SK-N-SH treated with all-trans-retinoic acid at 6 μM for 48 hours (cell line): ENCODE data around the gene CCIN.

Experiments
- ARNTL ChIP-seq: fragments of 450-650 bp; formaldehyde crosslinking; IDR thresholded peaks from 2 replicates; pipeline ENCODE4 v1.5.0; 2020; ENCODE audit warnings: low read depth, mild to moderate bottlenecking, moderate library complexity, borderline replicate concordance
- TCF4 ChIP-seq: fragments of 250-450 bp; sonication (Bioruptor Pico); IDR thresholded peaks from 2 replicates; pipeline ENCODE4 v1.8.0; 2021; ENCODE audit warnings: mild to moderate bottlenecking, moderate library complexity, borderline replicate concordance
- TOX ChIP-seq: fragments of 250-450 bp; sonication (Bioruptor Pico); IDR thresholded peaks from 2 replicates; pipeline ENCODE4 v1.8.0; 2021; ENCODE audit warnings: mild to moderate bottlenecking, moderate library complexity, borderline replicate concordance
- ZFP3 ChIP-seq: fragments of 250-450 bp; sonication (Bioruptor Pico); IDR thresholded peaks from 2 replicates; pipeline ENCODE4 v1.5.0; 2020; ENCODE audit warnings: mild to moderate bottlenecking, moderate library complexity
- ZFP30 ChIP-seq: fragments of 450-650 bp; formaldehyde crosslinking; IDR thresholded peaks from 2 replicates; pipeline ENCODE4 v1.5.0; 2022; ENCODE audit warnings: mild to moderate bottlenecking, moderate library complexity
- ZNF70 ChIP-seq: fragments of 450-650 bp; formaldehyde crosslinking; IDR thresholded peaks from 2 replicates; pipeline ENCODE4 v1.5.0; 2020; ENCODE audit warnings: mild to moderate bottlenecking, moderate library complexity
- ZNF8 ChIP-seq: fragments of 450-650 bp; formaldehyde crosslinking; IDR thresholded peaks from 2 replicates; pipeline ENCODE4 v1.5.0; 2020; ENCODE audit warnings: mild to moderate bottlenecking, moderate library complexity
- TF ChIP-seq, protein P1 (sequence below): fragments of 250-450 bp; sonication (Bioruptor Pico); IDR thresholded peaks from 2 replicates; pipeline ENCODE4 v1.5.1; 2020; ENCODE audit warnings: low read depth, mild to moderate bottlenecking, moderate library complexity
- TF ChIP-seq, protein P2 (sequence below): fragments of 250-450 bp; sonication (Bioruptor Pico); IDR thresholded peaks from 2 replicates; pipeline ENCODE4 v1.5.0; 2020; ENCODE audit warnings: mild to moderate bottlenecking, moderate library complexity
- TF ChIP-seq, protein P3 (sequence below): fragments of 250-450 bp; sonication (Bioruptor Pico); IDR thresholded peaks from 2 replicates; pipeline ENCODE4 v1.8.0; 2020; ENCODE audit warnings: mild to moderate bottlenecking, moderate library complexity, borderline replicate concordance

- TF ChIP-seq, protein P1, sequence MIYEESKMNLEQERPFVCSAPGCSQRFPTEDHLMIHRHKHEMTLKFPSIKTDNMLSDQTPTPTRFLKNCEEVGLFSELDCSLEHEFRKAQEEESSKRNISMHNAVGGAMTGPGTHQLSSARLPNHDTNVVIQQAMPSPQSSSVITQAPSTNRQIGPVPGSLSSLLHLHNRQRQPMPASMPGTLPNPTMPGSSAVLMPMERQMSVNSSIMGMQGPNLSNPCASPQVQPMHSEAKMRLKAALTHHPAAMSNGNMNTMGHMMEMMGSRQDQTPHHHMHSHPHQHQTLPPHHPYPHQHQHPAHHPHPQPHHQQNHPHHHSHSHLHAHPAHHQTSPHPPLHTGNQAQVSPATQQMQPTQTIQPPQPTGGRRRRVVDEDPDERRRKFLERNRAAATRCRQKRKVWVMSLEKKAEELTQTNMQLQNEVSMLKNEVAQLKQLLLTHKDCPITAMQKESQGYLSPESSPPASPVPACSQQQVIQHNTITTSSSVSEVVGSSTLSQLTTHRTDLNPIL (CRISPR knock-in tag): no peak
- TF ChIP-seq ARNTL (CRISPR knock-in tag) (no peak), ZFP3 (CRISPR knock-in tag) (no peak), TCF4 (no peak), ZFP30 (no peak), ZNF70 (no peak), ZNF8 (no peak), TOX (no peak)
- TF ChIP-seq, protein P2, sequence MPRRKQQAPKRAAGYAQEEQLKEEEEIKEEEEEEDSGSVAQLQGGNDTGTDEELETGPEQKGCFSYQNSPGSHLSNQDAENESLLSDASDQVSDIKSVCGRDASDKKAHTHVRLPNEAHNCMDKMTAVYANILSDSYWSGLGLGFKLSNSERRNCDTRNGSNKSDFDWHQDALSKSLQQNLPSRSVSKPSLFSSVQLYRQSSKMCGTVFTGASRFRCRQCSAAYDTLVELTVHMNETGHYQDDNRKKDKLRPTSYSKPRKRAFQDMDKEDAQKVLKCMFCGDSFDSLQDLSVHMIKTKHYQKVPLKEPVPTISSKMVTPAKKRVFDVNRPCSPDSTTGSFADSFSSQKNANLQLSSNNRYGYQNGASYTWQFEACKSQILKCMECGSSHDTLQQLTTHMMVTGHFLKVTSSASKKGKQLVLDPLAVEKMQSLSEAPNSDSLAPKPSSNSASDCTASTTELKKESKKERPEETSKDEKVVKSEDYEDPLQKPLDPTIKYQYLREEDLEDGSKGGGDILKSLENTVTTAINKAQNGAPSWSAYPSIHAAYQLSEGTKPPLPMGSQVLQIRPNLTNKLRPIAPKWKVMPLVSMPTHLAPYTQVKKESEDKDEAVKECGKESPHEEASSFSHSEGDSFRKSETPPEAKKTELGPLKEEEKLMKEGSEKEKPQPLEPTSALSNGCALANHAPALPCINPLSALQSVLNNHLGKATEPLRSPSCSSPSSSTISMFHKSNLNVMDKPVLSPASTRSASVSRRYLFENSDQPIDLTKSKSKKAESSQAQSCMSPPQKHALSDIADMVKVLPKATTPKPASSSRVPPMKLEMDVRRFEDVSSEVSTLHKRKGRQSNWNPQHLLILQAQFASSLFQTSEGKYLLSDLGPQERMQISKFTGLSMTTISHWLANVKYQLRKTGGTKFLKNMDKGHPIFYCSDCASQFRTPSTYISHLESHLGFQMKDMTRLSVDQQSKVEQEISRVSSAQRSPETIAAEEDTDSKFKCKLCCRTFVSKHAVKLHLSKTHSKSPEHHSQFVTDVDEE (CRISPR knock-in tag): no peak
- TF ChIP-seq, protein P3, sequence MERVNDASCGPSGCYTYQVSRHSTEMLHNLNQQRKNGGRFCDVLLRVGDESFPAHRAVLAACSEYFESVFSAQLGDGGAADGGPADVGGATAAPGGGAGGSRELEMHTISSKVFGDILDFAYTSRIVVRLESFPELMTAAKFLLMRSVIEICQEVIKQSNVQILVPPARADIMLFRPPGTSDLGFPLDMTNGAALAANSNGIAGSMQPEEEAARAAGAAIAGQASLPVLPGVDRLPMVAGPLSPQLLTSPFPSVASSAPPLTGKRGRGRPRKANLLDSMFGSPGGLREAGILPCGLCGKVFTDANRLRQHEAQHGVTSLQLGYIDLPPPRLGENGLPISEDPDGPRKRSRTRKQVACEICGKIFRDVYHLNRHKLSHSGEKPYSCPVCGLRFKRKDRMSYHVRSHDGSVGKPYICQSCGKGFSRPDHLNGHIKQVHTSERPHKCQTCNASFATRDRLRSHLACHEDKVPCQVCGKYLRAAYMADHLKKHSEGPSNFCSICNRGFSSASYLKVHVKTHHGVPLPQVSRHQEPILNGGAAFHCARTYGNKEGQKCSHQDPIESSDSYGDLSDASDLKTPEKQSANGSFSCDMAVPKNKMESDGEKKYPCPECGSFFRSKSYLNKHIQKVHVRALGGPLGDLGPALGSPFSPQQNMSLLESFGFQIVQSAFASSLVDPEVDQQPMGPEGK (CRISPR knock-in tag): no peak
Measured at GRCh38 chr9:36169166-36169565, at the start of gene CCIN.
